ENCODE data around the gene TMEM164.

Gene TMEM164

DNA sequence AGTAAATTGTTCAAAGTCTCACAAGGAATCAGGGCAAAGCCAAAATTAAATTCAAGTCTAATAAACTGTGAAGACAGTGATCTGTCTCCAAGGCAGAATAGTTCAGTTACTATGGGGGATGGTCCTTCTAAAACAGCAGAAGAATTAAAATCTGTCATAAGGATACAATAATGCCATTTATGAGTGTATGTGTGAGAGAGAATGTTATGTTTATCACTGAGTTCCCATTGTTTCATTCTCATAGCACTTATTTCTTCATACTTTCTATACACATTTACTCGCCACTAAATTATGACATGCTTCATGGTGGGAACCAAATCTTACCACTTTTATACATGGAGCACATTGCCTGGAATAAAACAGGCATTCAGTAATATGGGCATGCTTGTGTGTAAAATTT lies 212.5 kb downstream of the TMEM164 start:
- no peak for DNase-seq

DNA sequence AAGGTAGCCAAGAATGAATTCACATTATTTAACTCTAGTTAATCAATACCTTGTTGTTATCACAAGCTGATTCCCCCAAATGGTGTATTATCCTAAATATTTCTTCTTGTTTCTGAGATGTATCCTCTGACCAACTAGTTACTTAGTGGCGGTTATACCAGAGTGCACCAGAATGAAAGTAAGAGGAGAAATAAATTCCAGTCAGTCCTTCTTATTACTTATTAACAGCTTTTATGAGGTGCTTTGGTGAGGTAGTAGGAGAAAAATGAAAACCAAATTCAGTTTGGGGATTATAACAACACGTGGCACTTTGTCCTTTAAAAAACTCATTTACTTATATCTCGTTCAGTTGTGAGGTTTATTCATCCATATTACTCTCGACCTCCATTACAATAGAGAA lies 213.1 kb downstream of the TMEM164 start:
- no peak for DNase-seq

DNA sequence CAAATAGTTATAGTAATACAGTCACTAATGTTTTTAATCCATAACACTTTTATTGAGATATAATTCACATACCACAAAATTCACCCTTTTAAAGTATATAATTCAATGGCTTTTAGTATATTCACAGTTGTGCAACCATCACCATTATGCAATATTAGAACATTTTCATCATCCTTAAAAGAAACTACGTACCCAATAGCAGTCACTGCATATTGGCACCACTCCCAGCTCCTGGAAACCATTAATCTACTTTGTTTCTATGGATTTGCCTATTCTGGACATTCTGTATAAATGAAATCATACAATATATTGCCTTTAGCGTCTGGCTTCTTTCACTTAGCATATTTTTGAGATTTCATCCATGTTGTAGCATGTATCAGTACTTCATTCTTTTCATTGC lies 215.7 kb downstream of the TMEM164 start:
- no peak for DNase-seq

DNA sequence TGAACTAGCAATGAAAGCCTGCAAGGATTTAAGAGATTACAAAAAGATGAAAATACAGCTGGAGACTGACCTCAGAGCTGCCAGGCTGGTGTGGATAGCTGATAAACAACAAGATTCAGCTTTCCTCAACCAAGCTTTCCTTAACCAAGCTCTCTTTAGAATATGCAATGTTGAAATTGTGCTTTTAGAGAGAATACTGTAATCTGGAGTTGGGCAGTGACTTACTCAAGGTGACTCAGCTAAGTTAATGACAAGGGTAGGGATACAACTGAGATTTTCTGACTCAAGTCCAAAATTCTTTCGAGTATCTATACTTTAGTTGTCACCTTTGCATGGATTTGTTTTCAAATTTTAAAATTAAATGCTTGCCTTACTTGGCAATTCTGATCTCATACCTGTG lies 217.0 kb downstream of the TMEM164 start:
- DNase-seq, result no peak

DNA sequence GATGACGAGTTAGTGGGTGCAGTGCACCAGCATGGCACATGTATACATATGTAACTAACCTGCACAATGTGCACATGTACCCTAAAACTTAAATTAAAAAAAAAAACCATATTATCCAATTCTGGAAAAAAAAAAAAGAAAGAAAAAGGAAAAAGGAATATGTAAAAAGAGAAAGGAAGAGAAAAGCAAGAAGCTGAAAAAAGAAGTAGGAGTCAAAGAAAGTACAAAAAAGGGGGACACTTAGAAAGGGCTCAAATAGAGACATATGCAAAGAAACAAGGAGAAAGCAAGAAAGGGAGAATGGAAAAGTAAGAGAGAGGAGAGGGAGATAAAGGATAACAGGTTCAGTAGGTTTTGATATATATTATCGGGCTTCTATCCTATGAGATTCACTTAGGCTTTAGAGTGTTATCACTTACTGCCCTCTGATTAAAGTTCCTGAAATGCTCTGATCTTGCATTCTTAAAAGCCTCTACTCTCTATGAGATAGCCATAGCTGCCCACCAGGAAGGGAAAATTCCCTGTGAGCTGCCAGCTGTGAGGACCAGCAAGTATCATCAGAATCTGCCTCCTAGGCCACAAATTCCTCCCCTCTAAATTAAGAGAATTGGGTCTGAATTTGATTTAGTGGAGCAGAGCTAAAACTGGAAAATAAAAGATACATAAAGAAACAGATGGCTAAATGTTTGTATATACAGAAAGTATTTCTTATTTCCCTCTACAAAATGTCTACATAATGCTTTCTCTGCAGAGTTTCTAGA lies 219.8 kb downstream of the TMEM164 start:
- no peak for DNase-seq

DNA sequence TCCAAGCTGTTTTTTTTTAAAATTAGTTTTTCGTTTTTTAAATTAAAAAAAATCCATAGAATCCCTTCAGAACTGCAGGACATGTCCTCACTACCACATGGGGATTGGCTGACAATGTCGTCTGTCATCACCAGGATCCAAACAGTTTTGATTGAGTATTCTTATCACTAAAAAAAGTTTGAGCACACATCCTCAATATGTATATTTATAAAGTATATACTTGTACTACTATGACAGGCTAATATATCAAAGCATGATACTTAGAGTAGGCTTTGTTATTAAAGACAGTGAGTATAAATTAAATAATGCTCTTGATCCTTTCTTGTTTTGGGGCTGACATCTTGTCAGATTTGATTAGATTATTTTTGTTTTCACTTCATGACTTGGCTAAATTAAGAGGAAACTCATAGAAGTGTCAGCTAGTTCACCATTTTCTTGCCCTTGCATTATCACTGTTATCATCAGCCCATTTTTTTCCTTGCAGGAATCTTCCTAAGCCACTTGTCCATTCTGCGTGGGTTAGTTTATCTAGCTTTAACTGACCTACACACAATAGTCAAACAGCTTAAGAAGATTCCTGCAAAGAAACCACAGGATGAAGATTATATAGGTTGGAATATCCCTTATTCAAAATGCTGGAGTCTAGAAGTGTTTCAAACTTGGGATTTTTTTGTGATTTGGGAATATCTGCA lies 222.2 kb downstream of the TMEM164 start:
- no peak for DNase-seq

DNA sequence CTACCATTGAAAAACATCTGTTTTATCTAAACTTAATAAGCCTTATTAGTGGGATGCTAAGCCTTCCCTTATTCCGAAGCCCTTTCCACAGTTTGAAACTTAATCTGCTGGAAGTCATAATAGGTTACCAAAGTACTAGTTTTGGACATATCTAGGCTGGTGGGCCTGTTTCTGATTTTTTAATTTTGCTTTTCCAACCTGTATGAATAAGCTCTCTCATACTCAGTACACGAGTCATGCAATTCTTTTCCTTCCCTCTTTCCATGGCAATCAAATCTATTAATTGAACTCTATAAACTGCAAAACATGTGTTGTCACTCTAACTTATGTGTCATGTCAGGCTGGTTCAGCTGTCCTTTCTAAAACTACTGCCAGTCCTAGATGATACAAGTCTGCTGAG lies 224.0 kb downstream of the TMEM164 start:
- peak; percentile 57 for DNase-seq

Data from NCI-H82 (cell line).